Epithelial cell of esophagus (primary cell): ENCODE results near the gene PLD5.

Experiments used
- DNase-seq: peaks from one replicate; pipeline ENCODE4 v3.0.0; 2010; ENCODE audit warnings: low read depth
- H3K4me3 ChIP-seq: 2 replicates; pipeline ENCODE4 v1.5.1; 2011; ENCODE audit warnings: mild to moderate bottlenecking, low read length, control low read depth
- TF ChIP-seq, protein P1 (sequence below): IDR thresholded peaks from 2 replicates; pipeline ENCODE4 v1.5.1; 2011; ENCODE audit warnings: low read depth, mild to moderate bottlenecking, low read length, control low read depth, inconsistent platforms; ENCODE audit not compliant: insufficient read depth; ENCODE audit errors: missing control alignments

PLD5 gene

DNA sequence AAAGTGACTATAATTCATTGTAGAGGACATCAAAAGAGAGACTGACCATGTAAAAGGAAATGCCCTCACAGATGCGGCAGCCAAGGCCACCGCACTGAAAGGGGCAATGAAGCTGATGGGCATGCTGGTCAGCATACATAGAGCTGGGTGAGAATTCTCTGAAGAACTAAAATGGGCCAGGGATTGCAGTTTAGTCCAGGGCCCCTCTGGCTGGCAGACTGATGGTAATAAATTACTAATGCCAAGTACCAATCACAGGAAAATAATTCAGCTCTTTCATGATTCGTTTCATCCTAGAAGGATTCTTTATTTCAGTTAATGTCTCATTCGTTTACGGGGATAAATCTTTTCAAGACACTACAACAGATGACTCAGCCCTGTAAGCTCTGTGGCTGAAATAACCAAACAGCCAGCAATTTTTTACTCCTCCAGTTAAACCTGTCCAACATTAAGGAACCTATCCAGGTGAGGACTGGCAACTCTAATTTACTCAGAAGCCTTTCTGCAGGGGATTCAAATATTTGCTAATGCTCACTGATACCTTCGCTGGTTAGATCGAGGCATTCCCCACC, 468.7 kb downstream of the PLD5 start:
- DNase-seq: peak; percentile 41
- TF ChIP-seq, protein P1, sequence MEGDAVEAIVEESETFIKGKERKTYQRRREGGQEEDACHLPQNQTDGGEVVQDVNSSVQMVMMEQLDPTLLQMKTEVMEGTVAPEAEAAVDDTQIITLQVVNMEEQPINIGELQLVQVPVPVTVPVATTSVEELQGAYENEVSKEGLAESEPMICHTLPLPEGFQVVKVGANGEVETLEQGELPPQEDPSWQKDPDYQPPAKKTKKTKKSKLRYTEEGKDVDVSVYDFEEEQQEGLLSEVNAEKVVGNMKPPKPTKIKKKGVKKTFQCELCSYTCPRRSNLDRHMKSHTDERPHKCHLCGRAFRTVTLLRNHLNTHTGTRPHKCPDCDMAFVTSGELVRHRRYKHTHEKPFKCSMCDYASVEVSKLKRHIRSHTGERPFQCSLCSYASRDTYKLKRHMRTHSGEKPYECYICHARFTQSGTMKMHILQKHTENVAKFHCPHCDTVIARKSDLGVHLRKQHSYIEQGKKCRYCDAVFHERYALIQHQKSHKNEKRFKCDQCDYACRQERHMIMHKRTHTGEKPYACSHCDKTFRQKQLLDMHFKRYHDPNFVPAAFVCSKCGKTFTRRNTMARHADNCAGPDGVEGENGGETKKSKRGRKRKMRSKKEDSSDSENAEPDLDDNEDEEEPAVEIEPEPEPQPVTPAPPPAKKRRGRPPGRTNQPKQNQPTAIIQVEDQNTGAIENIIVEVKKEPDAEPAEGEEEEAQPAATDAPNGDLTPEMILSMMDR: no peak
- H3K4me3 ChIP-seq: no peak overlapping the region

DNA sequence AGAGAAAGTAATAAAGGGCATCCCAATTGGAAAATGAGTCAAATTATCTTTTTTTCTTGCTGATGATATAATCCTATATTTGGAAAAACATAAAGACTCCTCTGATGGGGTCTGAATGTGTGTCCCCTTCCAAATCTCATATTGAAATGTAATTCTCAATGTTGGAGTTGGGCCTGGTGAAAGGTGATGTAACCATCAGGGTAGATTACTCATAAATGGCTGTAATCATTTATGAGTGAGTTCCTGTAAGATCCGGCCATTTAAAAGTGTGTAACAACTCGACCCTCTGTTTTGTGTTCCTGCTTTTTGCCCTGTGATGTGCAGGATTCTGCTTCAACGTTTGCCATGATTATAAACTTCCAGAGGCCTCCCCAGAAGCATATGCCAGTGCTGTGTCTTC, 481.3 kb downstream of the PLD5 start:
- peak; percentile 2 for DNase-seq
- no peak overlapping the region for H3K4me3 ChIP-seq
- TF ChIP-seq, protein P1: no peak

DNA sequence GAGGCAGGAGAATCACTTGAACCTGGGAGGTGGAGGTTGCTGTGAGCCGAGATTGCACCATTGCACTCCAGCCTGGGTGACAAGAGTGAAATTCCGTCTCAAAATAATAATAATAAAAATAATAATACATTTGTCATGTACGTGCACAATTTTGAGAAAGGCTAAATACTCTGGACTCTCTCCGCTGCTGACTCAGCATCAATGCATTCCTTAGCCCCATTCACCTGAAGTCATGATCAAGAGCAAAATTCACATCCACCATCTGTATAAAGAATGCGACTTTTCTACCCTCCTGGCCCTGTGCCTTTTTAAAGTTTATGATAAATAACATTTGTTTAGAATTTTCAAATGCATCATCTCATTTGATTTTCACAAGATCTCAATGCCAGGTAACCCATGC, 490.1 kb downstream of the PLD5 start:
- DNase-seq: no peak
- TF ChIP-seq, protein P1: no peak
- no peak overlapping the region for H3K4me3 ChIP-seq

DNA sequence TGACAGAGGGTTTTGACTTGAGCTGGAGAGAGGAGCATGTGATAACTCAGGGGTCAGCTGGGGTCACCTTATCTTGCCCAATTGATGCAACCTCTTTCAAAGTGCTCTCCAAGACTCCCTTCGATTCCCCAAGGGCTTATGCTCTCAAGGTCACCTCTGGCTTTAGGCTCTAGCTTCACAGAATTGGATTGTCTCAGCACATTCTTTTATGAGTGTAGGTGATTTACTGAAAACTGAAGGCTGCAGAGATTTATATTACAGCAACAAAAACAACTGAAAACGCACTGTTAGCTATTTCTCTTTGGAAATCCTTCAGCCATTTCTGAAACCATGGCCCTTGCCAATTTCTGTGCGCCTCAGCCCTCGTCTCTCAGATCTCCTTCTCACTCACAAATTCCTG, 491.1 kb downstream of the PLD5 start:
- H3K4me3 ChIP-seq: no peak overlapping the region
- DNase-seq: no peak
- TF ChIP-seq, protein P1: no peak
